GM18520 (cell line): Measurements from ENCODE around the gene DIABLO.
"Not testable (repeated sequence)": the region's sequence is repeated elsewhere in the genome, so short reads cannot be mapped to it uniquely, and the experiment has no call there.

Experiments
- ATAC-seq: cut with Tn5 transposase; IDR thresholded peaks from one replicate; pipeline ENCODE4 v1.9.1; 2021; ENCODE audit not compliant: unreplicated experiment

DIABLO gene

GRCh38 chr12:122215771-122216170 lies 10.1 kb downstream of the DIABLO start:
- no peak for ATAC-seq

DNA sequence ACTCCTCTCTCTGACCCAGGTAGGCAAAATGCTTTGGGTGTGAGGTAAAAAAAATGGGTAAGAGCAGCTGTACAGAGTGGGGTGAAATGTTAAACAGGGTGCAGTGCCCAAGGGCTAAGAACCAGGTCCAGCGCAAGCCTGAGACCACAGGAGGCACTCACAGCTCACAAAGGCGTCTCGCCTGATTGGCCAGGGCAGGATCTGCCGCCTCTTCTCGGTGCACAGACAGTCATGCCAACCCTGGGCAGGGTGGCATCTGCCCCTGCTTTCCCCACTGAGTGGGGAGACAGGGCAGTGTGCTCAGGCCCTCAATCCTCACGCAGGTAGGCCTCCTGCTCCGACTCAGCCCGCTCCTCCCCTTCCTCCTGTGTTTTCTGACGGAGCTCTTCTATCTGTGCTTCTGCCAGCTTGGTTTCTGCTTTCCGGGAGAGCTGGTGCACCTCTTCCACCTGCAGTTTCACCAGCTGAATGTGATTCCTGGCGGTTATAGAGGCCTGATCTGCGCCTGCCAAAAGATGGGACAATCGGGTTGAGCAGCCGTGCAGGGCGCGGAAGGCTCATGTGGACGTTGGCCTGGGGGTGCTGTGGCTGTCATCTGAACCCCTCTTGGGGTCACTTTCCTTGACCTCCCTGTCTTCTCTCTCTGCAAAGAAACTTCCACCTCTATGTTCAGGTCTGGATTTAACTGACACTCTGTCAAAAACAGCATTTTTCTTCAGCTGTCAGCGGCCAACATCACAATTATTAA lies 17.6 kb downstream of the DIABLO start:
- ATAC-seq, result no peak

DNA sequence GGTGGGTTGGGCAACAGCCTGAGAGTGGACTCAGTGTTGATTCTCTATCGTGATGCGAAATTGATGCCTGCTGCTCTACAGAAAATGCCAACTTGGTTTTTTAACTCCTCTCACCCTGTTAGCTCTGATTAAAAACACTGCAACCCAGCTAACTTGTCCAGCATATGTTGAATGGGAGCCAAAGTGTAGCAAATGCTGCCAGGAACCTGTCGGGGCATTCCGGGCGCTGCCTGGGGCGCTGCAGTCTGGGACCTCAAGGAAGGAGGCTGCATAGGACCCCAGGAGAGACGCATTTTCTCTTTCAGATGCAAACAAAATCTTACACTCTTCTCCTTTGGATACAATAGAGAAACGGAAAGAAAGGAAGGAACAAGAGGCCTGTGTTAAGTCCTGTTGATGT lies 18.5 kb downstream of the DIABLO start:
- ATAC-seq, result no peak

- ATAC-seq, result no peak
Observed at GRCh38 chr12:122206976-122207375, 18.9 kb downstream of the DIABLO start.

DNA sequence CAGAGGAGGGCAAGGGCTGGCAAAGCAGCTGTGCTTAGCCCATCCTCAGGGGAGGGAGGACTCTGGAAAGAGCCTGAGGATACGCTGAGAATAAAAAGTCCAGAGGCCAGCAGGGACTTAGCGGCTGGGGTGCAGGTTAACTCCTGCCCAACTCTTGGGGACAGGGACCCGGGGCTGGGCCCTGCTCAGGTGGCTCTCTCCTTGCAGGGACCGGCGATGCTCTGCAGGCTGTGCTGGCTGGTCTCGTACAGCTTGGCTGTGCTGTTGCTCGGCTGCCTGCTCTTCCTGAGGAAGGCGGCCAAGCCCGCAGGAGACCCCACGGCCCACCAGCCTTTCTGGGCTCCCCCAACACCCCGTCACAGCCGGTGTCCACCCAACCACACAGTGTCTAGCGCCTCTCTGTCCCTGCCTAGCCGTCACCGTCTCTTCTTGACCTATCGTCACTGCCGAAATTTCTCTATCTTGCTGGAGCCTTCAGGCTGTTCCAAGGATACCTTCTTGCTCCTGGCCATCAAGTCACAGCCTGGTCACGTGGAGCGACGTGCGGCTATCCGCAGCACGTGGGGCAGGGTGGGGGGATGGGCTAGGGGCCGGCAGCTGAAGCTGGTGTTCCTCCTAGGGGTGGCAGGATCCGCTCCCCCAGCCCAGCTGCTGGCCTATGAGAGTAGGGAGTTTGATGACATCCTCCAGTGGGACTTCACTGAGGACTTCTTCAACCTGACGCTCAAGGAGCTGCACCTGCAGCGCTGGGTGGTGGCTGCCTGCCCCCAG lies 19.6 kb downstream of the DIABLO start:
- no peak for ATAC-seq

DNA sequence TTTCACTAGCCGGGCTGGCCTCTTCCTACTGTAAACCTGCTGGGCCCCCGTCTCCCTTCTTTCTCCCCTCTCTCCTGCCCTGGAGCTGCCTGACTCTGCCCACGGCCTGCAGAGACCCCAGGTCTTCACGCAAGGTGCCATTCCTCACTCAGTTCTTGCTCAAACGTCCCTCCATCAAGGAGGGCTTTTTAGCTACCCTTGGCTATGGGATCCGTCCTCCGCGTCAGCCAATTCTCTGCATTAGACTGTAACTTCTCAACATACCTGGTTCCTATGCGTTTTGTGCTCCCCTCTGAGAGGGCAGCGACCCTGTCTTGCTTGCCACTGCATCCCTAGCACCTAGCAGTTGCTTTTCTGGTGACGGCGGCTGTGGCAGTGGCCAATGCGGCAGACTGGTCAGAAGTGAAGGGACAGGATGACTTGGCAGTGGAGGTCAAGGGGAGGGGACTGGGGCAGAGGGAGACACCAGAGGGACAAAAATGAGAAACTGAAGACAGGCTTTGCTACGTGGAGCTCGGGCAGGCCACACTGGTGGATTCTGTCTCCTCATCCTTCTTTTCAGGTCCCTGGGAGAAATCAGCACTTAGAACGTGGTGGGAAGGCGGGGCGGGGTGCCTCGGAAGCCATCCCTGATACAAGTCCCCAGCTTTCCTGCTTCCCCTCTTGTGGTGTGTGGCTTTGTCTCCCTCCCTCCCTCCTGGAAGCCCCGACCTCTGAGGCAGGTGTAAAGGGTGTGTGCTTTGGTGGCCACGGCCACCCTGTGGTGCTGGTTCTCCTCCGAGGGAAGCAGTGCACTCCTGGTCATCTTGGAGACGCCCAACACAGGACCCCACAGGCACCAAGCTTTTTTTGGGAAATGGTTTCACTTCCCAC lies 20.6 kb downstream of the DIABLO start:
- ATAC-seq, result no peak

DNA sequence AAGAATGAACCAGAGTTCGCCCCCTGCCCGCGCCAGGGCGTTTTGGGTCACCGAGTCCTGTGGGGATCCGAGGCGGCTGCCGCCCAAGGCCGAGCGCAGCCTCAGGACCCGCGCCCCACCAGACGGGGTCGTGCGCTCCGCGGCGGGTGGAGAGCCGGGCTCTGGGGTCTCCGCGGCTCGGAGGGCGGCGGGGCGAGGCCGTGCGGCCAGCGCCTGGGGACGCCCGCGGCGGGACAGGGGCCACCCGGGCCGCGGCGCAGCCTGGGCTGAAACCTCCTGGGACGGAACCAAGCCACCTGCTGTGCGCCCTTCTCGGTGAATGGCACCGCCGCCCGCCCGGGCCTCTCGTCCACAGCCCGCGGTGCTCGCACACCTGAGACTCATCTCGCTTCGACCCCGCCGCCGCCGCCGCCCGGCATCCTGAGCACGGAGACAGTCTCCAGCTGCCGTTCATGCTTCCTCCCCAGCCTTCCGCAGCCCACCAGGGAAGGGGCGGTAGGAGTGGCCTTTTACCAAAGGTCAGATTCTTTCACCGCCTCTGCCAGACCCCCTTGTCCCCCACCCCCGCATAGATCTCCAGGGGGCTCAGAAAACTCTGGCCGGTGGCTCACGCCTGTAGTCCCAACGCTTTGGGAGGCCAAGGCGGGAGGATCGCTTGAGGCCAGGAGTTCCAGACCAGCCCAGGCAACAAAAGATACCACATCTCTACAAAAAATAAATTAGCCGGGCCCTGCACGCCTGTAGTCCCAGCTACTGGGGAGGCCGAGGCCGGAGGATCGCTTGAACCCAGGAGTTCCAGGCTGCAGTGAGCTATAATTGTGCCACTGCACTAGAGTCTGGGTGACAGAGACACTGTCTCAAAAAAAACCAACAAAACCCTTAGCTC lies 21.4 kb downstream of the DIABLO start:
- ATAC-seq, result no peak

DNA sequence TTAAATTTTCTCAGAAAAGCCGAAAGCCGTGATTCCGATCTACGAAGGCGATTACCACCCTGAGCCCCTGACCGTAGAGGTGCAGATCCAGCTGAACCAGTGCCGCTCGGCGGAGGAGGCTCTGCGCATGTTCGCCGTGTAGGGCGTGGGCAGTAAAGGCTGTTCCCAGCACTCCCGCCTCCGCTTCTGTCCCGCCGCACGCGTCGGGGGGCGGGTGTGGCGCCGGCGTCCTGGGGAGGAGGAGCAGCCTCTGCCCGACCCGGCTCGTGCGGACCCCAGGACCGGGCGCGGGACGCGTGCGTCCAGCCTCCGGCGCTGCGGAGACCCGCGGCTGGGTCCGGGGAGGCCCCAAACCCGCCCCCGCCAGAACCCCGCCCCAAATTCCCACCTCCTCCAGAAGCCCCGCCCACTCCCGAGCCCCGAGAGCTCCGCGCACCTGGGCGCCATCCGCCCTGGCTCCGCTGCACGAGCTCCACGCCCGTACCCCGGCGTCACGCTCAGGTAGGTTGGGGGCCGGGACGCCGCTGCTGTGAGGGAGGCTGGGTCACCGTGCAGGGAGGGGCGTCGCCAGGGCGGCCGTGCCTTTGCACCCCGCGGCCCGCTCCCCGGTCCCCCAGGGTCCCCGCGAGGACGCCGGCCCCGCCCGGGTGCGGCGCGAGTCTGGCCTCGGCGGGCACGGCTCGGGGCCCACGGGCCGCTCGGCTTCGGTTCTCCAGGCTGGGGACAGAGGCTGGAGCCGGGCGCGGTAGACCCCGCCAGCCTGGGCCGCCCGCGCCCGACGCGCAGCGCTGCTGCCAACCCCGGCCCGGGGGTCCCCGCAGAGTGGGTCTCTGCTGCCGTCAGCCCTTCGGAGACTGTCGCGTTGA lies 22.3 kb downstream of the DIABLO start, which contains the start of gene B3GNT4:
Gene B3GNT4 (plus strand): TSS at position 409 of the 866 bp plus-strand sequence. CDS start 910 bp downstream, outside the sequence.
- no peak for ATAC-seq

GRCh38 chr12:122202811-122203210 lies 23.0 kb downstream of the DIABLO start:
- not testable (repeated sequence) for ATAC-seq

DNA sequence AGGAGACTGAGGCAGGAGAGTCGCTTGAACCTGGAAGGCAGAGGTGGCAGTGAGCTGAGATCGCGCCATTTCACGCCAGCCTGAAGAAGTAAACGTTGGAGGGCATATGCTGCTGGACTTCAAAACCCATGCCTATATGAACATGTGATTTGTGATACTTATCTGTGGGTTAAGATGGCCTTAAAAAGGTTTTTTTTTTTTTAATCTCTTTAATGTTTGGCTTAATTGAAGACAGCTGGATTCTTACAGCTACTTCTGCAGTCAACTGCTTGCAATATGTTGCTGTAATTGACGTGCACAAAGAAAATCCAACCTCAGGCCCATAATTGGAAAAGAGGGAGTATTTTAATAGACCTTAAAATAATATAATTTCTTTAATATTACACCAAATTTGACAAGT lies 23.8 kb downstream of the DIABLO start:
- ATAC-seq, result no peak

GRCh38 chr12:122201381-122201780 lies 24.5 kb downstream of the DIABLO start:
- no peak for ATAC-seq

DNA sequence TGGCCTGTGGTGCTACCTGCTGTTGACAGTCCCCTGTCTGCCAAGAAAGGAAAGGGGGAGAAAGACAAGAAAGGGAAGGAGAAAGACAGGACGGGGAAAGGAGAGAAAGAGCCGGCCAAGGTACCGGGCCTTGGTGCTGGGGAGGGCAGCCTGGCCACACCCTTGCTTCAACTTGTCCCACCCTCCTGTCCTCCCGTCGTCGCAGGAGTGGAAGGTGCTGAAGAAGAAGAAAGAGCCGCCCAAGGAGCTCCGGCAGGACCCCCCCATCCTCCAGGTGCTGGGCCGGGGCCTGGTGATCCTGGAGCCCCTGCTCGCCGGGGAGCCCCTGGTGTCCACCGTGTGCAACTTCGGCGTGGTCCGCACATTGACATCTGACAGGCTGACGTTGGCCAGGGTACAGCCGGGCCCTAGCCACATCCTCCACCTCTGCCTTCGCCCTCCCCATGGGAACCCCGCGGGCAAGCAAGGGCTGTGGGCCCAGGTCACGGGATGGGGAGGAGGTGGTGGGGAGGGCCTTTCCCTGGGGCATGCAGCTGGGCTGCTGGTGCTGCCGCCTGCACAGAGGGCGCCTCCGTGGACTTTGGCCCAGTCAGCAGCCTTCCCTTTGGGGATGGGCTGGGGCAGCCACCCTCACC lies 25.2 kb downstream of the DIABLO start:
- no peak for ATAC-seq

GRCh38 chr12:122199484-122200355 lies 26.1 kb downstream of the DIABLO start:
- no peak for ATAC-seq

- no peak for ATAC-seq
Observed at GRCh38 chr12:122197612-122197966, 28.3 kb downstream of the DIABLO start.

DNA sequence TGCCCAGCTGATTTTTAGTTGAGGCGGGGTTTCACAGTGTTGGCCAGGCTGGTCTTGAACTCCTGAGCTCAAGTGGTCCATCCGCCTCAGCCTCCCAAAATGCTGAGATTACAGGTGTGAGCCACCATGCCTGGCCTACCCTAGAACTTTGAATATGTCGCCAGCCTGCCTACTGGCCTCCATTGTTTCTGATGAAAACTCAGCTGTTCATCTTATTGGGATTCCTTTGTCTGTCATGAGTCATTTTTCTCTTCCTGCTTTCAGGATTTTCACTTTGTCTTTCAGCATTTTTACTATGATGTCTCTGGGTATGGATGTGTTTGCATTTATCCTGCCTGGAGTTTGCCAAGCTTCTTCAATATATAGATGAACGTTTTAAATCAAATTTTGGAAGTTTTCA lies 30.4 kb downstream of the DIABLO start:
- ATAC-seq, result no peak

- no peak for ATAC-seq
Observed at GRCh38 chr12:122194804-122195203, 31.0 kb downstream of the DIABLO start.

GRCh38 chr12:122192441-122192840 lies 33.4 kb downstream of the DIABLO start:
- no peak for ATAC-seq
